H9 (cell line): ENCODE results near the gene GPR37L1. TPM values are rescaled to one million over a fixed set of nuclear protein-coding genes. Genes with fewer than 3 reads are reported as not detected.

Experiments used
- DNase-seq: peaks from one replicate; pipeline ENCODE4 v3.0.0-alpha.2; 2017
- H2AFZ ChIP-seq: one replicate; pipeline ENCODE4 v1.6.1; 2013; ENCODE audit warnings: mild to moderate bottlenecking, low read length, control low read depth, moderate library complexity
- H2AK5ac ChIP-seq: 2 replicates; pipeline ENCODE4 v1.6.1; 2013; ENCODE audit warnings: low read length, control low read depth, mixed read lengths; ENCODE audit not compliant: insufficient read length
- H2BK120ac ChIP-seq: one replicate; pipeline ENCODE4 v1.6.1; 2013; ENCODE audit warnings: low read depth, mild to moderate bottlenecking, low read length, control low read depth, inconsistent platforms; ENCODE audit not compliant: poor library complexity, severe bottlenecking
- H2BK12ac ChIP-seq: 2 replicates; pipeline ENCODE4 v1.6.1; 2013; ENCODE audit warnings: low read length, control low read depth, mixed read lengths, low read depth; ENCODE audit not compliant: insufficient read length
- H2BK15ac ChIP-seq: 2 replicates; pipeline ENCODE4 v1.6.1; 2013; ENCODE audit warnings: low read depth, low read length, control low read depth
- H2BK20ac ChIP-seq: one replicate; pipeline ENCODE4 v1.6.1; 2013; ENCODE audit warnings: low read depth, mild to moderate bottlenecking, low read length, control low read depth, inconsistent platforms; ENCODE audit not compliant: poor library complexity, severe bottlenecking
- H2BK5ac ChIP-seq: 2 replicates; pipeline ENCODE4 v1.6.1; 2013; ENCODE audit warnings: low read length, control low read depth, mixed read lengths; ENCODE audit not compliant: insufficient read length
- H3K14ac ChIP-seq: 2 replicates; pipeline ENCODE4 v1.6.1; 2013; ENCODE audit warnings: low read length, control low read depth; ENCODE audit not compliant: insufficient read depth
- H3K18ac ChIP-seq: 2 replicates; pipeline ENCODE4 v1.6.1; 2013; ENCODE audit warnings: low read depth, mild to moderate bottlenecking, mixed read lengths, low read length, control low read depth; ENCODE audit not compliant: insufficient read length
- H3K23ac ChIP-seq: 2 replicates; pipeline ENCODE4 v1.6.1; 2013; ENCODE audit warnings: low read length, control low read depth, mixed read lengths, low read depth; ENCODE audit not compliant: insufficient read length
- H3K23me2 ChIP-seq: 2 replicates; pipeline ENCODE4 v1.6.1; 2013; ENCODE audit warnings: low read depth, mild to moderate bottlenecking, mixed read lengths, low read length, control low read depth; ENCODE audit not compliant: insufficient read length, poor library complexity, severe bottlenecking
- H3K27ac ChIP-seq: 2 replicates; pipeline ENCODE4 v1.5.1; 2013; ENCODE audit warnings: low read length, control low read depth, mixed read lengths, low read depth; ENCODE audit not compliant: insufficient read length
- H3K27me3 ChIP-seq: 2 replicates; pipeline ENCODE4 v1.6.1; 2013; ENCODE audit warnings: low read length, control low read depth, inconsistent platforms; ENCODE audit not compliant: insufficient read depth
- H3K4ac ChIP-seq: 2 replicates; pipeline ENCODE4 v1.6.1; 2013; ENCODE audit warnings: low read depth, mild to moderate bottlenecking, control low read depth, inconsistent platforms, low read length, moderate library complexity
- H3K4me1 ChIP-seq: 2 replicates; pipeline ENCODE4 v1.6.1; 2013; ENCODE audit warnings: low read length, control low read depth, inconsistent platforms; ENCODE audit not compliant: insufficient read depth
- H3K4me2 ChIP-seq: 2 replicates; pipeline ENCODE4 v1.6.1; 2013; ENCODE audit warnings: low read length, control low read depth, mixed read lengths; ENCODE audit not compliant: insufficient read length, insufficient read depth
- H3K56ac ChIP-seq: 2 replicates; pipeline ENCODE4 v1.6.1; 2013; ENCODE audit warnings: low read depth, mild to moderate bottlenecking, mixed read lengths, low read length, control low read depth; ENCODE audit not compliant: insufficient read length
- H3K79me1 ChIP-seq: 2 replicates; pipeline ENCODE4 v1.6.1; 2013; ENCODE audit warnings: low read depth, mild to moderate bottlenecking, moderate library complexity, low read length, control low read depth, inconsistent platforms; ENCODE audit not compliant: insufficient read depth, poor library complexity, severe bottlenecking
- H3K79me2 ChIP-seq: 2 replicates; pipeline ENCODE4 v1.6.1; 2013; ENCODE audit warnings: low read length, control low read depth, inconsistent platforms; ENCODE audit not compliant: insufficient read depth
- H3K9ac ChIP-seq: 2 replicates; pipeline ENCODE4 v1.6.1; 2013; ENCODE audit warnings: low read length, control low read depth, mixed read lengths; ENCODE audit not compliant: insufficient read length; ENCODE audit errors: extremely low read depth
- H3K9me3 ChIP-seq: one replicate; pipeline ENCODE4 v1.6.1; 2013; ENCODE audit warnings: low read depth, low read length, inconsistent platforms; ENCODE audit not compliant: control insufficient read depth
- H3T11ph ChIP-seq: one replicate; pipeline ENCODE4 v1.6.1; 2013; ENCODE audit warnings: mild to moderate bottlenecking, low read length, control low read depth, inconsistent platforms
- H4K20me1 ChIP-seq: one replicate; pipeline ENCODE4 v1.6.1; 2013; ENCODE audit not compliant: control insufficient read depth, insufficient read length, insufficient read depth
- H4K5ac ChIP-seq: 2 replicates; pipeline ENCODE4 v1.6.1; 2013; ENCODE audit warnings: low read depth, mild to moderate bottlenecking, mixed read lengths, low read length, control low read depth; ENCODE audit not compliant: insufficient read length
- H4K8ac ChIP-seq: replicated peaks from 2 replicates; pipeline ENCODE4 v1.6.1; 2013; ENCODE audit warnings: low read length, control low read depth, mixed read lengths, low read depth; ENCODE audit not compliant: insufficient read length
- H4K91ac ChIP-seq: 2 replicates; pipeline ENCODE4 v1.6.1; 2013; ENCODE audit warnings: low read depth, mild to moderate bottlenecking, moderate library complexity, mixed read lengths, low read length, control low read depth; ENCODE audit not compliant: insufficient read length
- H3K27ac Mint-ChIP-seq, 3 experiments: 2 replicates in 2 of 3; 3 replicates in 1 of 3; pipeline ENCODE4 v1.8.0; 2020 to 2021; ENCODE audit warnings: mixed read lengths in 3 of 3, mild to moderate bottlenecking in 1 of 3, moderate library complexity in 1 of 3
- H3K27me3 Mint-ChIP-seq: 2 replicates; pipeline ENCODE4 v1.8.0; 2021; ENCODE audit warnings: low read depth, mild to moderate bottlenecking, moderate library complexity, mixed read lengths
- H3K36me3 Mint-ChIP-seq, 3 experiments: 2 replicates in 2 of 3; 3 replicates in 1 of 3; pipeline ENCODE4 v1.8.0; 2020 to 2021; ENCODE audit warnings: low read depth in 3 of 3, mixed read lengths in 3 of 3; ENCODE audit not compliant: insufficient read depth in 1 of 3
- H3K4me1 Mint-ChIP-seq, 2 experiments: 2 replicates each; pipeline ENCODE4 v1.8.0; 2020; ENCODE audit warnings: mixed read lengths in 2 of 2
- H3K4me3 Mint-ChIP-seq, 2 experiments: 2 replicates in 1 of 2; 3 replicates in 1 of 2; pipeline ENCODE4 v1.8.0; 2020 to 2021; ENCODE audit warnings: mild to moderate bottlenecking in 2 of 2, mixed read lengths in 2 of 2, moderate library complexity in 1 of 2
- H3K9me3 Mint-ChIP-seq, 2 experiments: 2 replicates in 1 of 2; 3 replicates in 1 of 2; pipeline ENCODE4 v1.8.0; 2020; ENCODE audit warnings: mild to moderate bottlenecking in 2 of 2, mixed read lengths in 2 of 2, moderate library complexity in 1 of 2
- WGBS: extraction: QIAGEN DNeasy Blood & Tissue Kit; methylation state at CpG from one replicate; pipeline ENCODE4 v1.1.7; 2013; ENCODE audit warnings: missing lambda C conversion rate, low lambda C conversion rate, mixed read lengths; ENCODE audit not compliant: insufficient read length; ENCODE audit errors: extremely low coverage; 5-methylcytosine and 5-hydroxymethylcytosine counted together
- total RNA-seq: library from RNA; stranded (reverse); gene quantifications from 2 replicates; pipeline ENCODE4 v1.2.1, GENCODE V29; 2021
- TF ChIP-seq, protein P1 (sequence below): fragments of 200-600 bp; sonication (generic); conservative IDR thresholded peaks from 3 replicates; pipeline ENCODE4 v1.8.0; 2021; ENCODE audit warnings: antibody characterized with exemption, mild to moderate bottlenecking

GPR37L1 gene
- total RNA-seq, 1 experiment from 2014 or later, result 0.11 TPM

DNA sequence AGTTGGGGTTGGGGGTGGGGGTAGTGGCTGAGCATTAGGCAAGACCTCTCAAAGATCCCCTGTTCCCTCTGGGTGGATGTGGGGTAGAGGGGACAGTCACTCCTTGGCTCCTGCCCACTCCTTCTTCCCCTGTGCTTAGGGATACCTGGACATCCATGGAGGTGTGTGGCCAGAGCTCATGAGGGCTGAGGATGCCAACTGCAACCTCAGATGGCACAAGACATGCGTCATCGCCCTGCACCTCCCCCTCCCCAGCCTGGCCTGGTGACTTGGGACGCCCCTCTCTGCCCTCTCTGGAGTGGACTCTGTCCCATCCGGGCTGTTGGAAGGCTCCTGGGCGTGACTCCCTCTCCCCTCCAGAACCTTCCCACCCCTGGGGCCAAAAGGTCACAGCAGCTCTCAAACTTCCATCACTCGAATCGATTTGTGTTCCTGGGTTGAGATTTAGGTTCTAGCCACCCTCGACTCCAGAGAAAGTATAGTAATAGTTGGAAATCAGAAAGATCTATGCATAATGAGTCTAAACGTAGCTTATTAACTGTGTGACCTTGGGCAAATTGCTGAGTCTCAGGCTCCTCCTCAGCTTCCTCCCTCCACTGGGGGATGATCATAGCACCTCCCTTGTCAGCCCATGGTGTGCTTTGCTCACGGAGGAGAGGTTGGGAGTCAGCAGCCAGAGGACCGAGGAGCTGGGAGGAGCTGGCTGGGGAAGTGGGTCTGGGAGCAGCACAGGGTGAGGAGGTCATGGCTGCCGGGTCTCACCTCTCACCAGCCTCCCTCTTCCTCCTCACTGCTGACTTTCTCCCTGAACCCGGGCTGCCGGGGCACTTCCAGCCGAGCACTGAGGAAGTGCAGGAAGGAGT, 39.9 kb downstream of the GPR37L1 start:
- H3K9me3 Mint-ChIP-seq, result no peaks in the 10 kb centered on the region
- peaks cover 34 to 67% of the 10 kb centered on the region in 2 experiments for H3K4me1 Mint-ChIP-seq
- TF ChIP-seq, protein P1, sequence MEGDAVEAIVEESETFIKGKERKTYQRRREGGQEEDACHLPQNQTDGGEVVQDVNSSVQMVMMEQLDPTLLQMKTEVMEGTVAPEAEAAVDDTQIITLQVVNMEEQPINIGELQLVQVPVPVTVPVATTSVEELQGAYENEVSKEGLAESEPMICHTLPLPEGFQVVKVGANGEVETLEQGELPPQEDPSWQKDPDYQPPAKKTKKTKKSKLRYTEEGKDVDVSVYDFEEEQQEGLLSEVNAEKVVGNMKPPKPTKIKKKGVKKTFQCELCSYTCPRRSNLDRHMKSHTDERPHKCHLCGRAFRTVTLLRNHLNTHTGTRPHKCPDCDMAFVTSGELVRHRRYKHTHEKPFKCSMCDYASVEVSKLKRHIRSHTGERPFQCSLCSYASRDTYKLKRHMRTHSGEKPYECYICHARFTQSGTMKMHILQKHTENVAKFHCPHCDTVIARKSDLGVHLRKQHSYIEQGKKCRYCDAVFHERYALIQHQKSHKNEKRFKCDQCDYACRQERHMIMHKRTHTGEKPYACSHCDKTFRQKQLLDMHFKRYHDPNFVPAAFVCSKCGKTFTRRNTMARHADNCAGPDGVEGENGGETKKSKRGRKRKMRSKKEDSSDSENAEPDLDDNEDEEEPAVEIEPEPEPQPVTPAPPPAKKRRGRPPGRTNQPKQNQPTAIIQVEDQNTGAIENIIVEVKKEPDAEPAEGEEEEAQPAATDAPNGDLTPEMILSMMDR, result no peak
- no peak overlapping the region for H4K91ac ChIP-seq
- no peaks in the 10 kb centered on the region for H3K79me1 ChIP-seq
- H2BK5ac ChIP-seq, result no peak overlapping the region
- no peak overlapping the region for H2BK120ac ChIP-seq
- no peak overlapping the region for H3K27ac ChIP-seq
- no peak overlapping the region for H3T11ph ChIP-seq
- no peak overlapping the region for H4K8ac ChIP-seq
- H3K27ac Mint-ChIP-seq, result peak overlapping the region in 2 of 3 experiments; percentile 57 to 80; a peak in 2 of 7 replicates
- H3K23me2 ChIP-seq, result no peaks in the 10 kb centered on the region
- H3K4me3 Mint-ChIP-seq, result peak overlapping the region in 1 of 2 experiments; percentile 62; a peak in 1 of 5 replicates
- H3K27me3 ChIP-seq, result no peaks in the 10 kb centered on the region
- no peak overlapping the region for H2BK15ac ChIP-seq
- H3K23ac ChIP-seq, result no peak overlapping the region
- H2BK12ac ChIP-seq, result no peak overlapping the region
- H3K14ac ChIP-seq, result no peak overlapping the region
- H3K36me3 Mint-ChIP-seq, result no peaks in the 10 kb centered on the region; a peak in 1 of 7 replicates
- H3K56ac ChIP-seq, result no peak overlapping the region
- WGBS, result no CpG with 5 or more reads among the region's 15 CpGs
- H2AK5ac ChIP-seq, result no peak overlapping the region
- no peak overlapping the region for H3K9ac ChIP-seq
- no peak overlapping the region for H2AFZ ChIP-seq
- peaks cover 8% of the 10 kb centered on the region; the same call in 1 of the 2 replicates for H3K4me1 ChIP-seq
- H3K9me3 ChIP-seq, result no peaks in the 10 kb centered on the region
- H4K5ac ChIP-seq, result no peak overlapping the region
- H2BK20ac ChIP-seq, result no peak overlapping the region
- H3K79me2 ChIP-seq, result no peaks in the 10 kb centered on the region
- no peaks in the 10 kb centered on the region; the same call in 1 of the 2 replicates for H3K27me3 Mint-ChIP-seq
- no peak overlapping the region for H3K18ac ChIP-seq
- no peak overlapping the region for H3K4ac ChIP-seq
- H4K20me1 ChIP-seq, result no peaks in the 10 kb centered on the region
- peak; percentile 27 for DNase-seq
- H3K4me2 ChIP-seq, result no peak overlapping the region
